ENCODE data around the gene CDH18.

- TF ChIP-seq, protein P1, sequence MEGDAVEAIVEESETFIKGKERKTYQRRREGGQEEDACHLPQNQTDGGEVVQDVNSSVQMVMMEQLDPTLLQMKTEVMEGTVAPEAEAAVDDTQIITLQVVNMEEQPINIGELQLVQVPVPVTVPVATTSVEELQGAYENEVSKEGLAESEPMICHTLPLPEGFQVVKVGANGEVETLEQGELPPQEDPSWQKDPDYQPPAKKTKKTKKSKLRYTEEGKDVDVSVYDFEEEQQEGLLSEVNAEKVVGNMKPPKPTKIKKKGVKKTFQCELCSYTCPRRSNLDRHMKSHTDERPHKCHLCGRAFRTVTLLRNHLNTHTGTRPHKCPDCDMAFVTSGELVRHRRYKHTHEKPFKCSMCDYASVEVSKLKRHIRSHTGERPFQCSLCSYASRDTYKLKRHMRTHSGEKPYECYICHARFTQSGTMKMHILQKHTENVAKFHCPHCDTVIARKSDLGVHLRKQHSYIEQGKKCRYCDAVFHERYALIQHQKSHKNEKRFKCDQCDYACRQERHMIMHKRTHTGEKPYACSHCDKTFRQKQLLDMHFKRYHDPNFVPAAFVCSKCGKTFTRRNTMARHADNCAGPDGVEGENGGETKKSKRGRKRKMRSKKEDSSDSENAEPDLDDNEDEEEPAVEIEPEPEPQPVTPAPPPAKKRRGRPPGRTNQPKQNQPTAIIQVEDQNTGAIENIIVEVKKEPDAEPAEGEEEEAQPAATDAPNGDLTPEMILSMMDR (IDR thresholded peaks at IDR 0.05; ENCODE audit: poor library complexity, severe bottlenecking) = no peak
- TF ChIP-seq, protein P2, sequence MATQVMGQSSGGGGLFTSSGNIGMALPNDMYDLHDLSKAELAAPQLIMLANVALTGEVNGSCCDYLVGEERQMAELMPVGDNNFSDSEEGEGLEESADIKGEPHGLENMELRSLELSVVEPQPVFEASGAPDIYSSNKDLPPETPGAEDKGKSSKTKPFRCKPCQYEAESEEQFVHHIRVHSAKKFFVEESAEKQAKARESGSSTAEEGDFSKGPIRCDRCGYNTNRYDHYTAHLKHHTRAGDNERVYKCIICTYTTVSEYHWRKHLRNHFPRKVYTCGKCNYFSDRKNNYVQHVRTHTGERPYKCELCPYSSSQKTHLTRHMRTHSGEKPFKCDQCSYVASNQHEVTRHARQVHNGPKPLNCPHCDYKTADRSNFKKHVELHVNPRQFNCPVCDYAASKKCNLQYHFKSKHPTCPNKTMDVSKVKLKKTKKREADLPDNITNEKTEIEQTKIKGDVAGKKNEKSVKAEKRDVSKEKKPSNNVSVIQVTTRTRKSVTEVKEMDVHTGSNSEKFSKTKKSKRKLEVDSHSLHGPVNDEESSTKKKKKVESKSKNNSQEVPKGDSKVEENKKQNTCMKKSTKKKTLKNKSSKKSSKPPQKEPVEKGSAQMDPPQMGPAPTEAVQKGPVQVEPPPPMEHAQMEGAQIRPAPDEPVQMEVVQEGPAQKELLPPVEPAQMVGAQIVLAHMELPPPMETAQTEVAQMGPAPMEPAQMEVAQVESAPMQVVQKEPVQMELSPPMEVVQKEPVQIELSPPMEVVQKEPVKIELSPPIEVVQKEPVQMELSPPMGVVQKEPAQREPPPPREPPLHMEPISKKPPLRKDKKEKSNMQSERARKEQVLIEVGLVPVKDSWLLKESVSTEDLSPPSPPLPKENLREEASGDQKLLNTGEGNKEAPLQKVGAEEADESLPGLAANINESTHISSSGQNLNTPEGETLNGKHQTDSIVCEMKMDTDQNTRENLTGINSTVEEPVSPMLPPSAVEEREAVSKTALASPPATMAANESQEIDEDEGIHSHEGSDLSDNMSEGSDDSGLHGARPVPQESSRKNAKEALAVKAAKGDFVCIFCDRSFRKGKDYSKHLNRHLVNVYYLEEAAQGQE (IDR thresholded peaks at IDR 0.05; ENCODE audit: borderline replicate concordance) = no peak
- TF ChIP-seq EP300 (conservative IDR thresholded peaks at IDR 0.05; ENCODE audit: poor library complexity, severe bottlenecking) = no peak
These were observed 453.2 kb downstream of the CDH18 start for GRCh38 chr5:19534751-19535150.

All from neural cell (in vitro differentiated cells).